HEK293 (cell line): ENCODE results near the gene BCR.

Source experiments
- CTCF ChIP-seq: fragments of 450-650 bp; formaldehyde crosslinking; IDR thresholded peaks from 2 replicates; pipeline ENCODE4 v1.5.1; 2016; ENCODE audit warnings: missing biosample characterization, missing genetic modification characterization
- KLF16 ChIP-seq: fragments of 450-650 bp; formaldehyde crosslinking; IDR thresholded peaks from 2 replicates; pipeline ENCODE4 v1.5.1; 2017; ENCODE audit warnings: missing biosample characterization, missing genetic modification characterization
- YY1 ChIP-seq: fragments of 450-650 bp; formaldehyde crosslinking; IDR thresholded peaks from 2 replicates; pipeline ENCODE4 v1.5.1; 2018; ENCODE audit warnings: missing biosample characterization, missing genetic modification characterization
- ZBTB21 ChIP-seq: fragments of 450-650 bp; formaldehyde crosslinking; IDR thresholded peaks from 2 replicates; pipeline ENCODE4 v1.5.1; 2017; ENCODE audit warnings: missing biosample characterization, missing genetic modification characterization
- ZNF132 ChIP-seq: fragments of 450-650 bp; formaldehyde crosslinking; IDR thresholded peaks from 2 replicates; pipeline ENCODE4 v1.5.1; 2017; ENCODE audit warnings: missing biosample characterization, missing genetic modification characterization, borderline replicate concordance
- ZSCAN30 ChIP-seq: fragments of 450-650 bp; IDR thresholded peaks from 2 replicates; pipeline ENCODE4 v1.5.1; 2018; ENCODE audit warnings: missing biosample characterization, mild to moderate bottlenecking, missing genetic modification characterization, moderate library complexity
- TF ChIP-seq, protein P1 (sequence below): fragments of 450-650 bp; IDR thresholded peaks from 2 replicates; pipeline ENCODE4 v1.5.1; 2018; ENCODE audit warnings: missing biosample characterization, mild to moderate bottlenecking, missing genetic modification characterization

DNA sequence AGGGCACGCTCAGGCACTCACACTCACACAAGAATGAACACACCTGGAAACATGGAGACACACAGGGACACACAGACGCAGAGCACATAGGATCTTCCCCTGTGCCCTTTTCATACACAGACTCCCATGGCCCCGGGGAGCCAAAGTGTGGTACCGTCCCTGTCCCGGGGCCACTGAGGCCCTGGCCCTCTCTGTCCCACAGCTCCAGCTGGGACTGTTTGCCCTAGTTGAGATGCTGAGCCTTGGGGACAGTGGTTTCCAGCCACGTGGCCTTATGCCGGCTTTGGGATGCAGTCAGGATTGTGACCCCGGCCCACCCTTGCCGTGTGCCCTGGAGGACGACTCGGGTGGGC is 100.7 kb downstream of the BCR start:
- TF ChIP-seq KLF16 (tag by site-specific recombination), result no peak
- no peak for TF ChIP-seq CTCF
- TF ChIP-seq ZSCAN30 (tag by site-specific recombination), result no peak
- TF ChIP-seq YY1 (tag by site-specific recombination), result no peak
- TF ChIP-seq, protein P1, sequence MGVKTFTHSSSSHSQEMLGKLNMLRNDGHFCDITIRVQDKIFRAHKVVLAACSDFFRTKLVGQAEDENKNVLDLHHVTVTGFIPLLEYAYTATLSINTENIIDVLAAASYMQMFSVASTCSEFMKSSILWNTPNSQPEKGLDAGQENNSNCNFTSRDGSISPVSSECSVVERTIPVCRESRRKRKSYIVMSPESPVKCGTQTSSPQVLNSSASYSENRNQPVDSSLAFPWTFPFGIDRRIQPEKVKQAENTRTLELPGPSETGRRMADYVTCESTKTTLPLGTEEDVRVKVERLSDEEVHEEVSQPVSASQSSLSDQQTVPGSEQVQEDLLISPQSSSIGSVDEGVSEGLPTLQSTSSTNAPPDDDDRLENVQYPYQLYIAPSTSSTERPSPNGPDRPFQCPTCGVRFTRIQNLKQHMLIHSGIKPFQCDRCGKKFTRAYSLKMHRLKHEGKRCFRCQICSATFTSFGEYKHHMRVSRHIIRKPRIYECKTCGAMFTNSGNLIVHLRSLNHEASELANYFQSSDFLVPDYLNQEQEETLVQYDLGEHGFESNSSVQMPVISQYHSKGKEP (tag by site-specific recombination), result no peak
- TF ChIP-seq ZNF132, result no peak
- no peak for TF ChIP-seq ZBTB21 (tag by site-specific recombination)
